Measurements from ENCODE around the gene WWOX. TPM values are rescaled to one million over a fixed set of nuclear protein-coding genes. Genes with fewer than 3 reads are reported as not detected.

Gene WWOX
- total RNA-seq, 4 donors from 2014 or later: 12.9 to 53.5 (median 25.6) TPM

DNA sequence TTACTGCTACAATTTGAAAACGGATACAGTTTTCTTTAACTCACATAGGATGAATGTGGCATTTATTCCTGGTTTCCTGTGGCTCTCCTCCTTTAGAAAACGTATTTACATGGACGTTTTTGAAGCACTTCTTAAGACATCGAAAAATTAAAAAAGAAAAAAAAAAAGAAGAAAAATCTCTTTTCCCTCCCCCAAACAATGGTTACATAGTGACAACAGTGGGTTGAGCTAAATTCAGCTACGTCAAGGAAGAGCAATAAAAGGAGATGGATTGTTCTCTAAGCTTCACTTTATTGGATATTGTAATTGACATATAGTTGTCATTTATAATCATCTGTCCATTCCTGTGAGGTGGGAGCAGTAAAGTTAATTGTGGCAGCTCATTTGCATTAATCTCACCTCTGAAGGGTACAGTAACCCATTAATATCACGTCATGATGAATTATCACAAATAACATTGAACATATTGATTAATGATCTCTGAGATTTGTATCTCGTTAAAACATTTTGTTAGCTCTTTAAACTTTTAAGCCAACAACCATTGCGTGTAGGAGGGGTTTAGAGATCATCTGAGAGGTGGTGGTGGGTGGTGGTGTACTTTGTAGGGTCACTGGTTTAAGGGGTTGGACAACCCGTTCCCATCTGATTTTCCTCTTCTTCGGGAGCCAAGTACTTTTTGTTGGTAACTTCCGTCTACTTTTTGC, 184.2 kb downstream of the WWOX start:
- H3K36me3 ChIP-seq: no peaks in the 10 kb centered on the region
- H3K9me3 ChIP-seq: no peaks in the 10 kb centered on the region
- no peak overlapping the region for H3K27ac ChIP-seq
- ATAC-seq: no peak
- no peaks in the 10 kb centered on the region for H3K27me3 ChIP-seq
- TF ChIP-seq POLR2A (IDR thresholded peaks at IDR 0.05) (no peak), EP300 (IDR thresholded peaks at IDR 0.05) (no peak), CTCF (IDR thresholded peaks at IDR 0.05) (no peak), POLR2AphosphoS5 (IDR thresholded peaks at IDR 0.05) (no peak)
- H3K4me1 ChIP-seq: no peaks in the 10 kb centered on the region
- H3K4me3 ChIP-seq: no peak overlapping the region
- whole genome bisulfite sequencing, 2 donors (ENCODE audit: low coverage in 1 of 2): 65 to 85% methylated on average over 9 to 11 of the region's 11 CpGs

- TF ChIP-seq POLR2A (IDR thresholded peaks at IDR 0.05): no peak
- TF ChIP-seq EP300 (IDR thresholded peaks at IDR 0.05): no peak
- TF ChIP-seq CTCF (IDR thresholded peaks at IDR 0.05): no peak
- no peak for TF ChIP-seq POLR2AphosphoS5 (IDR thresholded peaks at IDR 0.05)
- H3K36me3 ChIP-seq: no peaks in the 10 kb centered on the region
- no peak for ATAC-seq
- H3K27me3 ChIP-seq: no peaks in the 10 kb centered on the region
- H3K27ac ChIP-seq: no peak overlapping the region
- H3K9me3 ChIP-seq: no peaks in the 10 kb centered on the region
- H3K4me1 ChIP-seq: no peaks in the 10 kb centered on the region
- 25 to 38% methylated on average over 1 of the region's 1 CpG for WGBS, 2 donors (ENCODE audit: low coverage in 1 of 2)
- H3K4me3 ChIP-seq: no peak overlapping the region
Observed at GRCh38 chr16:78284326-78284725, 184.9 kb downstream of the WWOX start.

DNA sequence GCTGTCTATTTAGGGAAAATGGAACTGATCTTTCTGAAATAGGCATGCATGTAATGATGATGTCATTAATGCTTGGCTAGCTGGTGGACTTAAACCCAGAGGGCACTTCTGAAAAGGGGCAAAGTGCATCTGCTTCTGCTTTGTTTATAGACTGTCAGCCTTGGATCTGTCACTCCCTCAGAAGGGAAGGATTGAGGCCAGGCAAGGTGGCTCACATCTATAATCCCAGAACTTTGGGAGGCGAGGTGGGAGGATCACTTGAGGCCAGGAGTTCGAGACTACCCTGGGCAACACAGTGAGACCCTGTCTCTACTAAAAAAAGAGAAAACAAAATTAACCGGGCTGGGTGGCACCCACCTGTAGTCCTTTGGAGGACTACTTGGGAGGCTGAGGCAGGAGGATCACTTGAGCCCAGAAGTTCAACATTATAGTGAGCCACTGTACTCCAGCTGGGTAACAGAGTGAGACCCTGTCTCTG, 185.5 kb downstream of the WWOX start:
- no peaks in the 10 kb centered on the region for H3K27me3 ChIP-seq
- H3K4me3 ChIP-seq: no peak overlapping the region
- 94% methylated on average over 2 of the region's 3 CpGs; no CpG with 5 or more reads in 1 of the 2 donors for WGBS, 2 donors (ENCODE audit: low coverage in 1 of 2)
- no peaks in the 10 kb centered on the region for H3K36me3 ChIP-seq
- no peaks in the 10 kb centered on the region for H3K9me3 ChIP-seq
- TF ChIP-seq CTCF (IDR thresholded peaks at IDR 0.05) (no peak), EP300 (IDR thresholded peaks at IDR 0.05) (no peak), POLR2A (IDR thresholded peaks at IDR 0.05) (no peak), POLR2AphosphoS5 (IDR thresholded peaks at IDR 0.05) (no peak)
- ATAC-seq: no peak
- no peak overlapping the region for H3K27ac ChIP-seq
- H3K4me1 ChIP-seq: no peaks in the 10 kb centered on the region

DNA sequence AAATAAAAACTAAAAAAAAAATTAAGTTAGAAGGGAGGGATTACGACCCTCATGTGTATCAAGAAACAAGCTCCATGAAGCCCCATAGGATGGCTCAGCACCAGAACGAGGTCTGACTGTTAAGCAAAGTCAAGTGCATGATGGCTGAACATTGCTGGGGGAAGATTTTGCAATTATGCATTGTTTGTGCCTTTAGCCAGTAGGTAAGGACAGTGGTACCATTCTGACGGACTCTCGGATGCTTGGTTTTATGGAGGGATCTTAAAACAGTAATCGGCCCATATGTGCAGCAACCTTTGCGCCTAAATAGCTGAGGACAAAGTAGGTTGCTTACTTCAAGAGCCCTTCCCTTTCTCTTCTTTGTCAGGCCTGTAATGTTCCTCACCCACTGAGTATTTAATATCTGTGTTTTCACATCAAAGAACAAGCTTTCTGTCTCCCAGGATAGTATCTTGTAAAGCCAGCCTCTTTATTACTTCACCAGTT, 186.0 kb downstream of the WWOX start:
- no peak for TF ChIP-seq POLR2A (IDR thresholded peaks at IDR 0.05)
- no peak for TF ChIP-seq POLR2AphosphoS5 (IDR thresholded peaks at IDR 0.05)
- TF ChIP-seq CTCF (IDR thresholded peaks at IDR 0.05): no peak
- TF ChIP-seq EP300 (IDR thresholded peaks at IDR 0.05): no peak
- no peaks in the 10 kb centered on the region for H3K27me3 ChIP-seq
- H3K4me3 ChIP-seq: no peak overlapping the region
- ATAC-seq: no peak
- H3K9me3 ChIP-seq: no peaks in the 10 kb centered on the region
- H3K27ac ChIP-seq: no peak overlapping the region
- peaks cover 0 to 3% (median 0%) of the 10 kb centered on the region in 3 donors for H3K4me1 ChIP-seq
- WGBS, 2 donors (ENCODE audit: low coverage in 1 of 2): 92 to 97% methylated on average over 6 of the region's 6 CpGs
- no peaks in the 10 kb centered on the region for H3K36me3 ChIP-seq

GRCh38 chr16:78286065-78286464, 186.6 kb downstream of the WWOX start:
- no peak for ATAC-seq
- Histone ChIP-seq H3K27me3 (no peaks in the 10 kb centered on the region), H3K4me3 (no peak overlapping the region), H3K27ac (no peak overlapping the region), H3K9me3 (no peaks in the 10 kb centered on the region), H3K36me3 (no peaks in the 10 kb centered on the region), H3K4me1 (peaks cover 0 to 9% (median 0%) of the 10 kb centered on the region in 3 donors)
- no peak for TF ChIP-seq CTCF (IDR thresholded peaks at IDR 0.05)
- TF ChIP-seq POLR2A (IDR thresholded peaks at IDR 0.05): no peak
- no peak for TF ChIP-seq EP300 (IDR thresholded peaks at IDR 0.05)
- no peak for TF ChIP-seq POLR2AphosphoS5 (IDR thresholded peaks at IDR 0.05)
- 82 to 88% methylated on average over 4 of the region's 4 CpGs for WGBS, 2 donors (ENCODE audit: low coverage in 1 of 2)

All from gastroesophageal sphincter (tissue), 4 donors.